ENCODE results near the gene OSBPL3.

GRCh38 chr7:24949884-24950283, 30.1 kb downstream of the OSBPL3 start:
- TF ChIP-seq POU2F2 (IDR thresholded peaks at IDR 0.05; ENCODE audit: low read depth, low read length) (no peak), POLR2AphosphoS5 (IDR thresholded peaks at IDR 0.05; ENCODE audit: low read depth, low read length) (no peak), POLR2A (IDR thresholded peaks at IDR 0.05; ENCODE audit: low read depth, low read length) (no peak), SPI1 (IDR thresholded peaks at IDR 0.05; ENCODE audit: low read depth, low read length) (no peak), PAX5 (IDR thresholded peaks at IDR 0.05; ENCODE audit: insufficient read depth, low read length, severe bottlenecking) (no peak)
